Bronchial epithelial cell (primary cell): ENCODE measurements around the gene MAPK8IP3. TPM values are rescaled to one million over a fixed set of nuclear protein-coding genes. Genes with fewer than 3 reads are reported as not detected.
A peak's percentile ranks its signal among the peaks of the same experiment; 100 is the strongest.

Experiments used
- DNase-seq: peaks from one replicate; pipeline ENCODE4 v3.0.0-alpha.2; 2010; ENCODE audit warnings: low read depth
- FAIRE-seq: peaks from 2 replicates; lab custom pipeline; 2011; peaks lifted over from hg19 to GRCh38; lab: Jason Lieb, UNC
- H3K27me3 ChIP-seq: 2 replicates; pipeline ENCODE4 v1.5.1; 2011; ENCODE audit warnings: low read length; ENCODE audit not compliant: control insufficient read depth, insufficient read depth
- H3K36me3 ChIP-seq: 2 replicates; pipeline ENCODE4 v1.5.1; 2011; ENCODE audit warnings: low read length; ENCODE audit not compliant: control insufficient read depth, insufficient read depth
- H3K4me3 ChIP-seq: 2 replicates; pipeline ENCODE4 v1.5.1; 2011; ENCODE audit warnings: mild to moderate bottlenecking, low read depth, low read length, control low read depth
- CTCF ChIP-seq: IDR thresholded peaks from 2 replicates; pipeline ENCODE4 v1.5.1; 2011; ENCODE audit warnings: mild to moderate bottlenecking, moderate library complexity, low read length, control low read depth, inconsistent platforms; ENCODE audit not compliant: insufficient read depth, severe bottlenecking
- total RNA-seq: library from RNA; depleted of rRNA; stranded (reverse); fragments of >200 nt; gene quantifications from 2 replicates; pipeline ENCODE4 v1.2.1, GENCODE V29; 2014

The MAPK8IP3 gene
- total RNA-seq, 1 donor from 2014 or later, result 24.5 TPM

GRCh38 chr16:1768061-1768766 lies 62.2 kb downstream of the MAPK8IP3 start:
- no peak for FAIRE-seq
- peaks cover 39% of the 10 kb centered on the region for H3K36me3 ChIP-seq
- DNase-seq, result no peak
- H3K4me3 ChIP-seq, result no peak overlapping the region
- H3K27me3 ChIP-seq, result no peaks in the 10 kb centered on the region
- TF ChIP-seq CTCF, result no peak

GRCh38 chr16:1768767-1769401 lies 62.9 kb downstream of the MAPK8IP3 start:
- DNase-seq (no peak), FAIRE-seq (no peak)
- H3K4me3 ChIP-seq, result no peak overlapping the region
- peaks cover 36% of the 10 kb centered on the region for H3K36me3 ChIP-seq
- no peak for TF ChIP-seq CTCF
- H3K27me3 ChIP-seq, result no peaks in the 10 kb centered on the region

- no peak for TF ChIP-seq CTCF
- peaks cover 30% of the 10 kb centered on the region for H3K36me3 ChIP-seq
- DNase-seq (no peak), FAIRE-seq (no peak)
- no peak overlapping the region for H3K4me3 ChIP-seq
- H3K27me3 ChIP-seq, result no peaks in the 10 kb centered on the region
Measured at GRCh38 chr16:1769402-1770300, 63.7 kb downstream of the MAPK8IP3 start.

- Histone ChIP-seq H3K4me3 (peak overlapping the region; percentile 97), H3K36me3 (peaks cover 25% of the 10 kb centered on the region), H3K27me3 (no peaks in the 10 kb centered on the region)
- TF ChIP-seq CTCF, result no peak
- DNase-seq, result peak; percentile 65
- FAIRE-seq, result no peak
Measured at GRCh38 chr16:1770328-1771187, 64.6 kb downstream of the MAPK8IP3 start.

GRCh38 chr16:1771188-1771863 lies 65.3 kb downstream of the MAPK8IP3 start, which contains the start of gene NME3:
Gene NME3 (minus strand): TSS chr16:1771543. CDS start chr16:1771534, 9 bp downstream.
- Histone ChIP-seq H3K27me3 (no peaks in the 10 kb centered on the region), H3K36me3 (peaks cover 27% of the 10 kb centered on the region), H3K4me3 (peak within 1 kb of the TSS; percentile 97)
- FAIRE-seq (no peak), DNase-seq (peak; percentile 35)
- TF ChIP-seq CTCF, result no peak
